HEK293 (cell line): ENCODE measurements around the gene PXDC1.
"Not testable (repeated sequence)": the region's sequence is repeated elsewhere in the genome, so short reads cannot be mapped to it uniquely, and the experiment has no call there.

ENCODE experiments used
- CTCF ChIA-PET: fragments of 350-600 bp; formaldehyde crosslinking; extraction: SDS; loops from one replicate; lab custom pipeline; 2021; ENCODE audit warnings: antibody characterized with exemption; lab: Yijun Ruan, JAX
- POLR2A ChIA-PET: fragments of 300-600 bp; formaldehyde crosslinking; extraction: SDS; loops from one replicate; lab custom pipeline; 2020; ENCODE audit warnings: antibody characterized with exemption, inconsistent platforms; lab: Yijun Ruan, JAX
- H3K27ac ChIP-seq: fragments of 200-500 bp; sonication (Bioruptor generic); 2 replicates; pipeline ENCODE4 v1.5.1; 2014; ENCODE audit warnings: low read depth, low read length, control low read depth, inconsistent platforms; ENCODE audit errors: extremely low read depth
- H3K36me3 ChIP-seq, 2 experiments: fragments of 200-500 bp in 1 of 2; sonication (Bioruptor generic) in 1 of 2; 1 replicate in 1 of 2; 2 replicates in 1 of 2; pipeline ENCODE4 v1.5.1; 2014 to 2017; ENCODE audit warnings: inconsistent platforms in 2 of 2, low read length in 2 of 2; ENCODE audit not compliant: control insufficient read depth in 2 of 2, insufficient read depth in 1 of 2
- H3K4me1 ChIP-seq: fragments of 200-500 bp; sonication (Bioruptor generic); 2 replicates; pipeline ENCODE4 v1.5.1; 2014; ENCODE audit warnings: mild to moderate bottlenecking, low read length, inconsistent platforms; ENCODE audit not compliant: control insufficient read depth, insufficient read depth
- H3K4me3 ChIP-seq: 2 replicates; pipeline ENCODE4 v1.5.1; 2011; ENCODE audit warnings: low read depth, mild to moderate bottlenecking, control low read depth, low read length, moderate library complexity
- H3K9me3 ChIP-seq: fragments of 200-500 bp; sonication (Bioruptor generic); 2 replicates; pipeline ENCODE4 v1.5.1; 2014; ENCODE audit warnings: low read depth, low read length, inconsistent platforms; ENCODE audit not compliant: control insufficient read depth, insufficient read depth
- FEZF1 ChIP-seq: fragments of 450-650 bp; formaldehyde crosslinking; IDR thresholded peaks from 2 replicates; pipeline ENCODE4 v1.5.1; 2016; ENCODE audit warnings: missing biosample characterization, missing genetic modification characterization
- MYNN ChIP-seq: fragments of 450-650 bp; formaldehyde crosslinking; IDR thresholded peaks from 2 replicates; pipeline ENCODE4 v1.5.1; 2016; ENCODE audit warnings: missing biosample characterization, missing genetic modification characterization, borderline replicate concordance
- SP3 ChIP-seq: fragments of 450-650 bp; formaldehyde crosslinking; IDR thresholded peaks from 2 replicates; pipeline ENCODE4 v1.5.1; 2016; ENCODE audit warnings: missing biosample characterization, missing genetic modification characterization
- YY1 ChIP-seq: fragments of 450-650 bp; formaldehyde crosslinking; IDR thresholded peaks from 2 replicates; pipeline ENCODE4 v1.5.1; 2018; ENCODE audit warnings: missing biosample characterization, missing genetic modification characterization
- ZBTB48 ChIP-seq: fragments of 450-650 bp; formaldehyde crosslinking; IDR thresholded peaks from 2 replicates; pipeline ENCODE4 v1.5.1; 2016; ENCODE audit warnings: missing biosample characterization, missing genetic modification characterization
- ZFP41 ChIP-seq: fragments of 450-650 bp; formaldehyde crosslinking; IDR thresholded peaks from 2 replicates; pipeline ENCODE4 v1.5.1; 2016; ENCODE audit warnings: missing biosample characterization, missing genetic modification characterization, borderline replicate concordance
- ZNF121 ChIP-seq: fragments of 450-650 bp; formaldehyde crosslinking; IDR thresholded peaks from 2 replicates; pipeline ENCODE4 v1.5.1; 2016; ENCODE audit warnings: missing biosample characterization, missing genetic modification characterization
- ZNF169 ChIP-seq: fragments of 450-650 bp; formaldehyde crosslinking; IDR thresholded peaks from 2 replicates; pipeline ENCODE4 v1.5.1; 2016; ENCODE audit warnings: missing biosample characterization, missing genetic modification characterization
- ZNF23 ChIP-seq: fragments of 450-650 bp; formaldehyde crosslinking; IDR thresholded peaks from 2 replicates; pipeline ENCODE4 v1.5.1; 2016; ENCODE audit warnings: missing biosample characterization, missing genetic modification characterization, borderline replicate concordance
- ZNF239 ChIP-seq: fragments of 450-650 bp; formaldehyde crosslinking; IDR thresholded peaks from 2 replicates; pipeline ENCODE4 v1.5.1; 2016; ENCODE audit warnings: missing biosample characterization, missing genetic modification characterization
- ZNF354C ChIP-seq: fragments of 450-650 bp; formaldehyde crosslinking; IDR thresholded peaks from 2 replicates; pipeline ENCODE4 v1.5.1; 2016; ENCODE audit warnings: missing biosample characterization, missing genetic modification characterization, low read depth, borderline replicate concordance
- ZNF391 ChIP-seq: fragments of 450-650 bp; formaldehyde crosslinking; IDR thresholded peaks from 2 replicates; pipeline ENCODE4 v1.5.1; 2016; ENCODE audit warnings: low read depth, missing biosample characterization, missing genetic modification characterization, borderline replicate concordance
- ZNF514 ChIP-seq: fragments of 450-650 bp; formaldehyde crosslinking; IDR thresholded peaks from 2 replicates; pipeline ENCODE4 v1.5.1; 2016; ENCODE audit warnings: missing biosample characterization, missing genetic modification characterization
- ZNF76 ChIP-seq: fragments of 450-650 bp; formaldehyde crosslinking; IDR thresholded peaks from 2 replicates; pipeline ENCODE4; 2016; ENCODE audit warnings: low read depth, missing biosample characterization, missing genetic modification characterization, borderline replicate concordance
- ZNF768 ChIP-seq: fragments of 450-650 bp; formaldehyde crosslinking; IDR thresholded peaks from 2 replicates; pipeline ENCODE4 v1.5.1; 2018; ENCODE audit warnings: missing biosample characterization, mild to moderate bottlenecking, missing genetic modification characterization
- ZNF777 ChIP-seq: fragments of 450-650 bp; formaldehyde crosslinking; IDR thresholded peaks from 2 replicates; pipeline ENCODE4 v1.5.1; 2017; ENCODE audit warnings: missing biosample characterization, missing genetic modification characterization, borderline replicate concordance
- ZNF785 ChIP-seq: fragments of 450-650 bp; formaldehyde crosslinking; IDR thresholded peaks from 2 replicates; pipeline ENCODE4 v1.5.1; 2016; ENCODE audit warnings: missing biosample characterization, missing genetic modification characterization
- TF ChIP-seq, protein P1 (sequence below): fragments of 450-650 bp; formaldehyde crosslinking; IDR thresholded peaks from 2 replicates; pipeline ENCODE4 v1.5.1; 2017; ENCODE audit warnings: missing biosample characterization, missing genetic modification characterization
- TF ChIP-seq, protein P2 (sequence below): fragments of 450-650 bp; formaldehyde crosslinking; IDR thresholded peaks from 2 replicates; pipeline ENCODE4 v1.5.0; 2017; ENCODE audit warnings: missing biosample characterization, missing genetic modification characterization, borderline replicate concordance

PXDC1 gene

DNA sequence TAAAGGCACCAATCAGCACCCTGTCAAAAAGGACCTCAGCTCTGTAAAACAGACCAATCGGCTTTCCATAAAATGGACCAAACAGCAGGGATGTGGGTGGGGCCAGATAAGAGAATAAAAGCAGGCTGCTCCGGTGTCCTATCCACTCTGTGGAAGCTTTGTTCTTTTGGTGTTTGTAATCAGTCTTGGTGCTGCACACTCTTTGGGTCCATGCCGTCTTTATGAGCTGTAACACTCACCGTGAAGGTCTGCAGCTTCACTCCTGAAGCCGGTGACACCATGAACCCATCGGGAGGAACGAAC, 7.3 kb upstream of the PXDC1 start:
- Histone ChIP-seq H3K4me3 (no peak overlapping the region), H3K4me1 (no peaks in the 10 kb centered on the region), H3K27ac (no peak overlapping the region), H3K36me3 (no peaks in the 10 kb centered on the region), H3K9me3 (no peaks in the 10 kb centered on the region)
- ChIA-PET CTCF (interaction anchor here (0.6 to 2.4 kb wide), 4 partner anchors 10 to 250 kb away, joined by 3 to 14 read pairs (median 6); no protein-coding TSS in a partner anchor), POLR2A (no interaction called here)
- TF ChIP-seq ZNF514 (tag by site-specific recombination), result no peak
- TF ChIP-seq FEZF1, result no peak
- TF ChIP-seq MYNN (tag by site-specific recombination), result no peak

DNA sequence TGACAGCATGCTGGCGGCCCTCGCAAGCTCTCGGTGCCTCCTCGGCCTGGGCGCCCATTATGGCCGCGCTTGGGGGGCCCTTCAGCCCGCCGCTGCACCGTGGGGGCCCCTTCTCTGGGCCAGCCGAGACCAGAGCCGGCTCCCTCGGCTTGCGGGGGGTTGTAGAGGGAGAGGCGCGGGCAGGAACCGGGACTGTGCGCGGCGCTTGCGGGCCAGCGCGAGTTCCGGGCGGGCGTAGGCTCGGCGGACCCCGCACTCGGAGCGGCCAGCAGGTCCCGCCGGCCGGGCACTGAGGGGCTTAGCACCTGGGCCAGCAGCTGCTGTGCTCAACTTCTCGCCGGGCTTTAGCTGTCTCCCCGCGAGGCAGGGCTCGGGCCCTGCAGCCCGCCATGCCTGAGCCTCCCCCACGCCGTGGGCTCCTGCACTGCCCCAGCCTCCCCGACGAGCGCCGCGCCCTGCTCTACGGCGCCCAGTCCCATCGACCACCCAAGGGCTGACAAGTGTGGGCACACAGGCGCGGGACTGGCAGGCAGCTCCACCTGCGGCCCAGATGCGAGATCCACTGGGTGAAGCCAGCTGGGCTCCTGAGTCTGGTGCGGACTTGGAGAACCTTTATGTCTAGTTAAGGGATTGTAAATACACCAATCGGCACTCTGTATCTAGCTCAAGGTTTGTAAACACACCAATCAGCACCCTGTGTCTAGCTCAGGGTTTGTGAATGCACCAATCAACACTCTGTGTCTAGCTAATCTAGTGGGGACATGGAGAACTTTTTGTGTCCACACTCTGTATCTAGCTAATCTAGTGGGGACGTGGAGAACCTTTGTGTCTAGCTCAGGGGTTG, 6.7 kb upstream of the PXDC1 start:
- H3K36me3 ChIP-seq, POLR2A ChIA-PET, H3K9me3 ChIP-seq, H3K27ac ChIP-seq, H3K4me1 ChIP-seq, H3K4me3 ChIP-seq: not testable (repeated sequence)
- CTCF ChIA-PET, result interaction anchor here (0.6 to 2.4 kb wide), 4 partner anchors 10 to 220 kb away, joined by 3 to 14 read pairs (median 6); no protein-coding TSS in a partner anchor

DNA sequence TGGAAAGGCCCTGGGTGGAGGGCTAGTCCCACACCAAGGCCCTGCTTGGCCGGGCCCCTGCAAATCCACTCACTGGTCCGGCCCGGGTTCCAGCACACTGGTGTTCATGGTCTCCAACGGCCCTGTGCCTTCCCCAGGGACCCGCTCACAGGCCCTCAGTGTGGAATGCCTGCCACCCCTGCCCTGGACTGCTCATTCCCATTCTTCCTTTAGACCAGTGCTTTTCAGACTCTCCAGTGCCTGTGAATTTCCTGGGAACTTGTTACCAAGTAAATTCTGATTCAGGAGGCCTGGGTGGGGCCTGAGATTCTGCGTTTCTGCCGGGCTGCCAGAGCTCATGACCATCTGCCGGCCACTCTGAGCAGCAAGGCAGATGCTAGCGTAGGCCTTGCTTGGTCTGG, 5.7 kb upstream of the PXDC1 start:
- H3K4me1 ChIP-seq, result no peaks in the 10 kb centered on the region
- H3K4me3 ChIP-seq, result no peak overlapping the region
- H3K9me3 ChIP-seq, result no peaks in the 10 kb centered on the region
- ChIA-PET POLR2A (no interaction called here), CTCF (interaction anchor here (0.6 to 1.3 kb wide), 3 partner anchors 99 to 233 kb away, joined by 3 to 8 read pairs (median 3); no protein-coding TSS in a partner anchor)
- H3K36me3 ChIP-seq, result no peaks in the 10 kb centered on the region
- no peak overlapping the region for H3K27ac ChIP-seq
- no peak for TF ChIP-seq ZNF785 (tag by site-specific recombination)
- no peak for TF ChIP-seq ZNF391 (tag by site-specific recombination)
- TF ChIP-seq ZNF777 (tag by site-specific recombination), result no peak
- TF ChIP-seq ZFP41, result no peak
- no peak for TF ChIP-seq ZNF239
- TF ChIP-seq, protein P1, sequence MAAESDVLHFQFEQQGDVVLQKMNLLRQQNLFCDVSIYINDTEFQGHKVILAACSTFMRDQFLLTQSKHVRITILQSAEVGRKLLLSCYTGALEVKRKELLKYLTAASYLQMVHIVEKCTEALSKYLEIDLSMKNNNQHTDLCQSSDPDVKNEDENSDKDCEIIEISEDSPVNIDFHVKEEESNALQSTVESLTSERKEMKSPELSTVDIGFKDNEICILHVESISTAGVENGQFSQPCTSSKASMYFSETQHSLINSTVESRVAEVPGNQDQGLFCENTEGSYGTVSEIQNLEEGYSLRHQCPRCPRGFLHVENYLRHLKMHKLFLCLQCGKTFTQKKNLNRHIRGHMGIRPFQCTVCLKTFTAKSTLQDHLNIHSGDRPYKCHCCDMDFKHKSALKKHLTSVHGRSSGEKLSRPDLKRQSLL (tag by site-specific recombination), result no peak
- no peak for TF ChIP-seq ZNF23
- no peak for TF ChIP-seq ZNF768 (tag by site-specific recombination)
- TF ChIP-seq ZNF121 (tag by site-specific recombination), result no peak
- TF ChIP-seq ZNF76 (tag by site-specific recombination), result no peak
- no peak for TF ChIP-seq ZBTB48 (tag by site-specific recombination)
- no peak for TF ChIP-seq ZNF169 (tag by site-specific recombination)

DNA sequence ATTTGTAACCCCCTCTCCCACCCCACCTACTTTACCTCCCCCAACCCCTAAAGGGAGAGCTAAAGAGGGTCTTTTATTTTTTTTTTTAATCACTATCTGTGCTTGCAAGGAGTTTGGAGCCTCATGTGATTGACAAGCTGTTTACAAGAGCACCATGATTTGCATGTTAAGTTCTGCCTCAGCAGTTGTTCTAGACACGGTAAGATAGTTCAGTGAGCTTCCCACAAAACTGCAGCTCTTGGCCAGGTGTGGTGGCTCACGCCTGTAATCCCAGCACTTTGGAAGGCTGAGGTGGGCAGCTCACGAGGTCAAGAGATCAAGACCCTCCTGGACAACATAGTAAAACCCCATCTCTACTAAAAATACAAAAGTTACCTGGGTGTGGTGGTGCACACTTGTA, 5.0 kb upstream of the PXDC1 start:
- ChIA-PET POLR2A (interaction anchor here (0.9 kb wide), 1 partner anchor 19 kb away, joined by 4 read pairs; no protein-coding TSS in a partner anchor), CTCF (interaction anchor here (0.9 to 2.5 kb wide), 4 partner anchors 92 to 234 kb away, joined by 3 to 8 read pairs (median 8); partner anchors contain the start of gene FAM50B)
- Histone ChIP-seq H3K9me3 (no peaks in the 10 kb centered on the region), H3K27ac (no peak overlapping the region), H3K4me1 (no peaks in the 10 kb centered on the region), H3K4me3 (no peak overlapping the region), H3K36me3 (no peaks in the 10 kb centered on the region)
- TF ChIP-seq ZNF354C (no peak), SP3 (tag by site-specific recombination) (no peak), YY1 (no peak)
- TF ChIP-seq, protein P2, sequence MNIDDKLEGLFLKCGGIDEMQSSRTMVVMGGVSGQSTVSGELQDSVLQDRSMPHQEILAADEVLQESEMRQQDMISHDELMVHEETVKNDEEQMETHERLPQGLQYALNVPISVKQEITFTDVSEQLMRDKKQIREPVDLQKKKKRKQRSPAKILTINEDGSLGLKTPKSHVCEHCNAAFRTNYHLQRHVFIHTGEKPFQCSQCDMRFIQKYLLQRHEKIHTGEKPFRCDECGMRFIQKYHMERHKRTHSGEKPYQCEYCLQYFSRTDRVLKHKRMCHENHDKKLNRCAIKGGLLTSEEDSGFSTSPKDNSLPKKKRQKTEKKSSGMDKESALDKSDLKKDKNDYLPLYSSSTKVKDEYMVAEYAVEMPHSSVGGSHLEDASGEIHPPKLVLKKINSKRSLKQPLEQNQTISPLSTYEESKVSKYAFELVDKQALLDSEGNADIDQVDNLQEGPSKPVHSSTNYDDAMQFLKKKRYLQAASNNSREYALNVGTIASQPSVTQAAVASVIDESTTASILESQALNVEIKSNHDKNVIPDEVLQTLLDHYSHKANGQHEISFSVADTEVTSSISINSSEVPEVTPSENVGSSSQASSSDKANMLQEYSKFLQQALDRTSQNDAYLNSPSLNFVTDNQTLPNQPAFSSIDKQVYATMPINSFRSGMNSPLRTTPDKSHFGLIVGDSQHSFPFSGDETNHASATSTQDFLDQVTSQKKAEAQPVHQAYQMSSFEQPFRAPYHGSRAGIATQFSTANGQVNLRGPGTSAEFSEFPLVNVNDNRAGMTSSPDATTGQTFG (tag by site-specific recombination), result no peak
